ENCODE data around the gene FANCG.

GRCh38 chr9:35104586-35104985 lies 24.8 kb upstream of the FANCG start:
- TF ChIP-seq CTCF (IDR thresholded peaks at IDR 0.05): no peak
- TF ChIP-seq POLR2A (IDR thresholded peaks at IDR 0.05; ENCODE audit: low read depth): no peak
- TF ChIP-seq EP300 (IDR thresholded peaks at IDR 0.05): no peak
